BE2C (cell line): ENCODE results near the gene CACNA2D3.

Experiments
- DNase-seq: peaks from one replicate; pipeline ENCODE4 v3.0.0-alpha.2; 2020
- H3K27me3 ChIP-seq: fragments of 250-450 bp; sonication (Bioruptor Pico); 2 replicates; pipeline ENCODE4 v1.5.1; 2020; ENCODE audit warnings: mild to moderate bottlenecking
- H3K36me3 ChIP-seq: fragments of 250-450 bp; sonication (Bioruptor Pico); 2 replicates; pipeline ENCODE4 v1.5.1; 2020; ENCODE audit warnings: mild to moderate bottlenecking
- H3K4me1 ChIP-seq: fragments of 250-450 bp; sonication (Bioruptor Pico); 2 replicates; pipeline ENCODE4 v1.5.1; 2020
- H3K4me3 ChIP-seq: 2 replicates; pipeline ENCODE4 v1.5.1; 2011; ENCODE audit warnings: low read depth, low read length
- H3K9me3 ChIP-seq: fragments of 250-450 bp; sonication (Bioruptor Pico); 2 replicates; pipeline ENCODE4 v1.5.1; 2020
- TF ChIP-seq, protein P1 (sequence below): IDR thresholded peaks from 2 replicates; pipeline ENCODE4 v1.5.1; 2012; ENCODE audit warnings: mild to moderate bottlenecking, low read depth, low read length

The CACNA2D3 gene

DNA sequence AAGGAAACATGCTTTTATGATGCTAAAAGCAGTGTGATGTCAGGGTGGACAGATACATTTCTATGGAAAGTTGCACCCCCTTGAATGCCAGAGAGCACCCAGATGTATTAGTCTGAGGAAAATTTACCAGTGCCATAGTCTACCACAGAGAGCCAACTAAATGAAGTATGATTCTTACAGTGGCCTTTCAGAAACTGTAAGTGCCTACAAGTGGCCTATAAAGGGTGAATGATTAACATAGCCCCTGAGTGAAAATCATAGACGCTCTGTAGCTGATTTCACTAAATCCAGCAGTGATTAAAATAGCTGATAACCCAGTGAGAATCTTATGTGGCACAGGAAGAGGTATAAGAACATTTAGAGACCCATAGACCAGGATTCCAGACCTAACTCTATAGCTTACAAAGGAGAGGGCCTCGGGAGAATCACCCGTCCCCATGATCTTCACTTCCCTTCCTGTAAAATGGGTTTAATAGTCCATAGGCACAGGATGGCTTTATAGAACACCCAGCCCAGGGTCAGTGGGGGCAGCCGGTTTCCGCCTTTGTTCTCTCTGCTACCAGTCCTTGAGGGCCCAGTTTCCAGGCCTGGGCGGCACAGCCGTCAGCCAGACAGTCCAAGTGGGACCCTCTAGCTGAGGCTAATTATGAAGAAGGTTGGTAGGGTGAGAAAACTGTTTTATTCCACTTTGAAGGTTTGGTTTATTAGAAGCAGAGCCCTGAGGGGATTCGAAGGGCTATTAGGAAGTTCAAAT, 35.5 kb upstream of the CACNA2D3 start:
- Histone ChIP-seq H3K36me3 (no peaks in the 10 kb centered on the region), H3K9me3 (no peaks in the 10 kb centered on the region), H3K4me1 (no peaks in the 10 kb centered on the region), H3K4me3 (peak overlapping the region; percentile 53; the same call in 1 of the 2 replicates), H3K27me3 (no peaks in the 10 kb centered on the region)
- no peak for DNase-seq
- TF ChIP-seq, protein P1, sequence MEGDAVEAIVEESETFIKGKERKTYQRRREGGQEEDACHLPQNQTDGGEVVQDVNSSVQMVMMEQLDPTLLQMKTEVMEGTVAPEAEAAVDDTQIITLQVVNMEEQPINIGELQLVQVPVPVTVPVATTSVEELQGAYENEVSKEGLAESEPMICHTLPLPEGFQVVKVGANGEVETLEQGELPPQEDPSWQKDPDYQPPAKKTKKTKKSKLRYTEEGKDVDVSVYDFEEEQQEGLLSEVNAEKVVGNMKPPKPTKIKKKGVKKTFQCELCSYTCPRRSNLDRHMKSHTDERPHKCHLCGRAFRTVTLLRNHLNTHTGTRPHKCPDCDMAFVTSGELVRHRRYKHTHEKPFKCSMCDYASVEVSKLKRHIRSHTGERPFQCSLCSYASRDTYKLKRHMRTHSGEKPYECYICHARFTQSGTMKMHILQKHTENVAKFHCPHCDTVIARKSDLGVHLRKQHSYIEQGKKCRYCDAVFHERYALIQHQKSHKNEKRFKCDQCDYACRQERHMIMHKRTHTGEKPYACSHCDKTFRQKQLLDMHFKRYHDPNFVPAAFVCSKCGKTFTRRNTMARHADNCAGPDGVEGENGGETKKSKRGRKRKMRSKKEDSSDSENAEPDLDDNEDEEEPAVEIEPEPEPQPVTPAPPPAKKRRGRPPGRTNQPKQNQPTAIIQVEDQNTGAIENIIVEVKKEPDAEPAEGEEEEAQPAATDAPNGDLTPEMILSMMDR: no peak

DNA sequence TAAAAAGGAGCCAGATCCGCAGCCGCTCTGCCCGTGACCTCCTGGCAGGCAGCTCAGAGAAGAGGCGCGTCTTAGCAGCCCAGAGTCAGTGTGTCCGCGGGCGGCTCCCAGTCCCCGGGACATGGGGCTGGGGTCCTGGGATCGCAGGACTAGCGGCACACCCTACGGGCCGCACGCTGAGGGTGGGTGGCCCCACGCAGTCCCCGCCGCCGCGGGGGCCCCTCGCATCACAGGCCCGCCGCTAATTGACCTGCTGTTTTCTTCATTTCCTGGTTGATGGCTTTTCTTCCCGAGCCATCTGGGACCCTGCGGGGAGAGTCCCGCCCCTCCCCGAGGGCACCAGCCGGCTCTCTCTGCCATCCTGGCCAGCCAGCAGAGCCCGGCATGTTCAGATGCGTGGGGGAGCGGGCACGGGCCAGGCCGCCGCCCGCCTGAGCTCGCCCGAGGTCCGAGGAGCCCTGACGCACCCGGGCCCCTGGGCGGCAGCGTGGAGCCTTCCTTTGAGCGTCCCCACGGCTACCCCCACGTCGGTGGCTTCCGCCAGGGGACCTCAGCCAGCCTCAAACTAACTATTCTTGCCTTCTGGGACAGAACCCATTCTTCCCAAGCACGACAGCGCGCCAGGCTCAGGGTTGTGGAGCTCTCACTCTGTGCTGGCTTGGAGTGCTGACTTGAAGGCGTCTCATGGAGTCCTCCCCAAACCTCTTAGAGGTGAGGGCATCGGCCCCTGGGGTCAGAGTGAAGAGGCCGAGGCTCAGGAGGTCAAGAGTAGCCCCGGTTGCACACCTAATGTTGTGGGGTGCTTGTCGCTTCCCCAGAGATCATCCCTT, 34.6 kb upstream of the CACNA2D3 start:
- Histone ChIP-seq H3K4me1 (no peaks in the 10 kb centered on the region), H3K36me3 (no peaks in the 10 kb centered on the region), H3K9me3 (no peaks in the 10 kb centered on the region), H3K4me3 (peak overlapping the region; percentile 53), H3K27me3 (no peaks in the 10 kb centered on the region)
- TF ChIP-seq, protein P1: peak; percentile 25
- DNase-seq: peak; percentile 59

DNA sequence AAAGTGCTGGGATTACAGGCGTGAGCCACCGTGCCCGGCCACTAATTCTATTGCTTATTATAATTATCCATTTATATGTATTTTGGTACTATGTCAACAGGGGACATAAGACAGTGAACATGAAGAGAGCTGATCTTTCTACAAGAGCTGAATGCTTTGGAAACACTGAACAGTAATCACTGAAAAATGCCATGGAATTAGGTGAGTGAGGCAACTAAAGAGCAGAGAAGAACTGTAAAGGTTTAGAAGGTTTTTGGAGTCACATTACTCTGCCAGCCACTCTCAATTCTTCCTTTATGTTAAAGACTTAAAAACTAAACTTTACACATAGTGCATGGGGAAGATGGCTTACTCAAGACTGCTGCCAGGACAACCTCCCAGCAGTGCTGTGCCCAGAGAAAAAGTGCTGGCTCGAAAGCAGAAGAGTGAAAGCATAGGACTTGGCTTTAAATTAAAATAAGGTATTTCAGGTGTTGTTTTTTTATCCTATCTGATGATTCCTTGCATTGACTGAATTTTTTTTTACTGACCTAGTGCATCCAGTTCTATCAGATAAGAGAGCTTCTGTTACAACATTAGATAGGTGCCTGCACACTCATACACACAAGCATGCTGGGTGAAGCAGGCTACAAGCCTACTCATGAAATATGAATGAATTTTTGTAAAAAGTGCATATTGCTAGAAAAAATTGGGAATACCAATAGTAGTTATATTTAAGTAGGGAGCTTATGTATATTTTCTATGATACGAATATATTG, 28.7 kb upstream of the CACNA2D3 start:
- TF ChIP-seq, protein P1: no peak

DNA sequence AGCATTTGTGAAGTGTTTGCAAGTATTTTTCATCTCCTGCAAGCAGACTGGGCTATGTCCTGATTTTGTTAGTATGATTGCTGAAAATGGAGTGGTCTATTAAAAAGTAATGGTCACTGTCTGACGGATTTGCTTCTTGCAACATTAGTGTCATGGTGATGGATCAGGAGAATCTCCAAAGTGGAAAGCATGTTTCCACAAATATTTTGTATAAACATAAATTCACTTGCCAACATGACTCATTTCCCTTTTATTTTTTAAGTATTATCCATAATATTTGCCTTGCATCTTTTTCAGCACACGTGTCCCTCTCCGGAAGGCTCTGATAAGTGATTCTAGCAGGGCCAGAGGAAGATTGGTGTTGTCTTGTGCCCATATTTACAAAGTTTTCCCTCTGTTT, 27.4 kb upstream of the CACNA2D3 start:
- TF ChIP-seq, protein P1: no peak
- DNase-seq: no peak
- Histone ChIP-seq H3K9me3 (no peaks in the 10 kb centered on the region), H3K4me3 (no peak overlapping the region), H3K4me1 (no peaks in the 10 kb centered on the region), H3K36me3 (no peaks in the 10 kb centered on the region), H3K27me3 (no peaks in the 10 kb centered on the region)

More for the DNA sequence above, 28.7 kb upstream of the CACNA2D3 start:
- Histone ChIP-seq H3K4me1 (no peaks in the 10 kb centered on the region), H3K9me3 (no peaks in the 10 kb centered on the region), H3K36me3 (no peaks in the 10 kb centered on the region), H3K27me3 (no peaks in the 10 kb centered on the region), H3K4me3 (no peak overlapping the region)
- DNase-seq: no peak

DNA sequence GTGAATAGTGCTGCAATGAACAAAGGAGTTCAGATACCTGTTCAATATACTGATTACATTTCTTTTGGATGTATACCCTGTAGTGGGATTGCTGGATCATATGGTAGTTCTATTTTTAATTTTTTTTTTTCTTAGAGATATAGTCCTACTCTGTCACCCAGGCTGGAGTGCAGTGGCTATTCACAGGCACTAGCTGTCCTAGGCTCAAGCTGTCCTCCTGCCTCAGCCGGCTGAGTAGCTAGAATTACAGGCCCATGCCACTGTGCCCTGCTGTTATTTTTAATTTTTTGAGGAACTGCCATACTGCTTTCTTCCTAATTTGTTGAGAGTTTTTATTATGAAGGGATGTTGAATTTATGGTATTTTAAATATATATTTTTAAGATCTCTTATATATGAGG, 23.0 kb upstream of the CACNA2D3 start:
- H3K36me3 ChIP-seq: no peaks in the 10 kb centered on the region
- no peaks in the 10 kb centered on the region for H3K4me1 ChIP-seq
- no peak overlapping the region for H3K4me3 ChIP-seq
- TF ChIP-seq, protein P1: no peak
- H3K27me3 ChIP-seq: no peaks in the 10 kb centered on the region
- DNase-seq: no peak
- H3K9me3 ChIP-seq: no peaks in the 10 kb centered on the region
